Measurements from ENCODE around the gene SNRPA.

The SNRPA gene

DNA sequence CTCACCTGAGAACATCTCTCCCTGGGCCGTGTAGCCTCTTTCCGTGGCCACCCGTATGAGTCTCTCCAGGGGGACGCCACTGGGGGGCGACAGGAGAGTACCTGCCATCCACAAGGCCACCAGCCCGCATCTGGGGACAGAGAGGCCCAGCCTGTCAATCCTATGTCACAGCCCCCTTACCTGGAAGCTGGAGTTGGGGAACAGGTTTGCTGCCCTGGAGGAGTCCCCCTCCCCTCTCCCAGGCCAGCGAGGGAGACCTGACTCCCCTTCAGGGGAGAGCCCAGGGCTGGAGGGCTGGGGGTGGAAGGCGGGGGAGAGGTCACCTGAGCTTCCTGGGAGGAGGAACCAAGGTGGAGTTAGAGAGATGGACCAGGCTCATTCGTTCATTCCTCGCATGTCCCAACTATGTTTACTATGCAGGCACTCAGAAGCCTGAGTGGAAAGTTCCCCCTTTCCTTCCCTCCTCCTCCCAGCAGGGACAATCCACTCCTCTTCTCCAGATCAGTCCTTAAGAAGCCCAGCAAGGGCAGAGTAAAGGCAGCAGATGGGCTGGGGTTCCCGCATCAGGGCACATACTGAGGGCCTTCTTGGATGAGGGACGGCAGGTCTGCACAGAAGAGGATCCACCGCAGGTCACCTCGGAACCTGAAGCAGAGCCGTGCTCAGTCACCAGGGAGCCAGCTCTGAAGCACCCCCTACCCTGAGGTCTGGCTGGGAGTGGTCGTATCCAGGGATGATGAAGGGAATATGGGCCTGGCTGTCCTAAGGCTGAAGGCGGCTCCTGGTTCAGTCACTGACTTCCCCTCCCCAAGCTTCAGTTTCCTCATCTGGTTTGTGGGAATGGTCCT is 6.2 kb upstream of the SNRPA start:
- Histone ChIP-seq H3K27ac (0 out of 2 replicates have a peak overlapping the region, but pooled peaks have one; percentile 6), H3K9me3 (no peaks in the 10 kb centered on the region), H3K27me3 (no peaks in the 10 kb centered on the region), H3K4me1 (peaks cover 28% of the 10 kb centered on the region), H3K36me3 (peaks cover 12% of the 10 kb centered on the region; the same call in 1 of the 2 replicates), H4K20me1 (no peaks in the 10 kb centered on the region), H3K4me2 (no peak overlapping the region), H3K9ac (no peak overlapping the region), H3K4me3 (no peak overlapping the region)
- no peak for TF ChIP-seq Cebpa-rat (IDR thresholded peaks at IDR 0.05)

DNA sequence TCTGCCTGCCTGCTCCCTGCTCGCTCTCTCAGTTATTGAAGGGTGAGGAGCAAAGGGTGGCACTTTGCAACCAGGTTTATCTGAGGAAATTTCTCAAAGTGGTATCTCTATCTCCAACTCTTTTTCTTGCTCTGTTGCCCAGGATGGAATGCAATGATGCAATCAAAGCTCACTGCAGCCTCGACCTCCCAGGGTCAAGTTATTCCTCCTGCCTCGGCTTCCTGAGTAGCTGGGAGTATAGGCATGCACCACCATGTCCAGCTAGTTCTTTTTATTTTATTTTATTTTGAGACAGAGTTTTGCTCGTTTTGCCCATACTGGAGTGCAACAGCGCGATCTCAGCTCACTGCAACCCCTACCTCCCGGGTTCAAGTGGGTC is 5.6 kb upstream of the SNRPA start:
- no peak for TF ChIP-seq Cebpa-rat (IDR thresholded peaks at IDR 0.05)
- Histone ChIP-seq H3K4me3 (no peak overlapping the region), H3K9ac (no peak overlapping the region), H3K27ac (0 out of 2 replicates have a peak overlapping the region, but pooled peaks have one; percentile 6), H3K36me3 (peaks cover 10% of the 10 kb centered on the region; the same call in 1 of the 2 replicates), H3K4me1 (peaks cover 26% of the 10 kb centered on the region), H3K27me3 (no peaks in the 10 kb centered on the region), H4K20me1 (no peaks in the 10 kb centered on the region), H3K4me2 (no peak overlapping the region), H3K9me3 (no peaks in the 10 kb centered on the region)

DNA sequence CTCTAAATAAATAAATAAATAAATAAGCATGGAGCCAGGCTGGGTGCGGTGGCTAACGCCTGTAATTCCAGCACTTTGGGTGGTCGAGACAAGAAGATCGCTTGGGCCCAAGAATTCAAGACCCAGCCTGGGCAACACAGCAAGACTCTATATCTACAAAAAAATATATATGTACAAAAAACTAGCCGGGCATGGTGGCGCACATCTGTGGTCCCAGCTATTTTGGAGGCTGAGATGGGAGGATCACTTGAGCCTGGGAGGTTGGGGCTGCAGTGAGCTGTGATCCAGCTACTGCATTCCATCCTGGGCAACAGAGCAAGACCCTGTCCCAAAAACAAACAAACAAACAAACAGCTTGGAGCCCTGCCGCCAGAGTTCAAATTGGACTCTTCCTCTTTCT is 3.5 kb upstream of the SNRPA start:
- no peak overlapping the region for H3K4me3 ChIP-seq
- H3K27me3 ChIP-seq: no peaks in the 10 kb centered on the region
- H3K27ac ChIP-seq: no peak overlapping the region
- peaks cover 3% of the 10 kb centered on the region; the same call in 1 of the 2 replicates for H4K20me1 ChIP-seq
- peaks cover 13% of the 10 kb centered on the region for H3K36me3 ChIP-seq
- H3K4me1 ChIP-seq: peaks cover 31% of the 10 kb centered on the region
- H3K9me3 ChIP-seq: no peaks in the 10 kb centered on the region
- H3K4me2 ChIP-seq: no peak overlapping the region
- TF ChIP-seq Cebpa-rat (IDR thresholded peaks at IDR 0.05): no peak
- no peak overlapping the region for H3K9ac ChIP-seq

DNA sequence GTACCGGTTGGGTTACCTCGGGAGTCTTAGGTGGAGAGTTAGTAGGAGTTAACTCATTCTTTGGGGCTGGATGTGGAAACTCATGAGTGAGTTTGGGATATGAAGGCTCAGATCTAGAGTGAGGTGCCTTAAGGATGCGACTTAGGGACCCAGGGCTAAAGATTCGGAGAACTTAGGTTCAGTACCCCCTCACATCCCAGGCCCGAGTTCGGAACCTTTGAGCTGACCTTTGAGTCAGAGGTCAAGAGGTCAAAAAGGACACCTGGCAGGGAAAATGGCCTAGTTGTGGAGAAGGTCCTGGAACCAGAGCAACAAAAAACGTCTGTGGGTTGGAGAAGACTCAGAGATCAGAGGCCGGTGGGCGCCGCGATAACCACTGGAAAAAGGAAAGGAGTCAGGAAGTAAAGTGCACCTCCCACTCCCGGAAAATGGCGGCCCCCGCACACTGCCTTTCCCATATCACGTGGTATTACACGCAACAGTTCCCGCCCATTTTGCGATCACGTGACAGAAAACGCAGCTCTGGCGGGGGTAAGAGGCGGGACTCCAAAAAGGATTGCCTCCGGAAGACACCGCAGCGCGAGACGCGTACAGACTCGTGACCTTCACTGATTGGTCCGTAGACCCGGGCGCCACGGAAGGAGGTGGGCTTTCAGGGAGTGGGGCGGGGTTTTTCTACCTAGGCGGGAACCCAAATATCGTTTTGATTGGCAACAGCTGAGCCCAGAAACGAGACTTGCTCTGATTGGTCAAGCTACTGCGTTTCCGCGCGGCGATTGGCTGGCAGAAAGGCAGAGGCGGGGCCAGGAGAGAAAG is 737 bp upstream of the SNRPA start, which contains the start of gene ACTMAP:
Gene ACTMAP, minus strand, starts transcription at position 420 of the 816 bp plus-strand sequence. CDS start 674 bp downstream, outside the sequence.
- H3K4me1 ChIP-seq: peaks cover 58% of the 10 kb centered on the region

DNA sequence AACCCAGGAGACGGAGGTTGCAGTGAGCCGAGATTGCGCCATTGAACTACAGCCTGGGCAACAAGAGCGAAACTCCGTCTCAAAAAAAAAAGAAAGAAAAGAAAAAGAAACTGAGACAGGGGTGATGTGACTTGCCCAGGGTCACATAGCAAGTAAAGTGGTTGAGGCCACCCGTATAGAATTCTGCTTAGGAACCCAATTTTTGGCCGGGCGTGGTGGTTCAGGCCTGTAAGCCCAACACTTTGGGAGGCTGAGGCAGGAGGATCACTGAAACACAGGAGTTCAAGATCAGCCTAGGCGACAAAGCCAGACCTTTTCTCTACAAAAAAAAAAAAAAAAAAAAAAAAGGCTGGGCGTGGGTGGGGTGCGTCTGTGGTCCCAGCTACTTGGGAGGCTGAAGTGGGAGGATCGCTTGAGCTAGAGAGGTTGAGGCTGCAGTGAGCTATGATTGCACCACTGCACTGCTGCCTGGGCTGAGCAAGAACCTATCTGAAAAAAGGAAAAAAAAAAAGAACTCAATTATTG is 1.3 kb downstream of the SNRPA start:
- peak overlapping the region; percentile 90 for H3K4me2 ChIP-seq
- no peak for TF ChIP-seq Cebpa-rat (IDR thresholded peaks at IDR 0.05)
- no peaks in the 10 kb centered on the region for H3K9me3 ChIP-seq
- H3K36me3 ChIP-seq: peaks cover 47% of the 10 kb centered on the region
- peak overlapping the region; percentile 99 for H3K9ac ChIP-seq
- H3K27me3 ChIP-seq: no peaks in the 10 kb centered on the region
- H3K4me3 ChIP-seq: peak overlapping the region; percentile 88
- peak overlapping the region; percentile 99 for H3K27ac ChIP-seq
- peaks cover 74% of the 10 kb centered on the region for H3K4me1 ChIP-seq
- peaks cover 49% of the 10 kb centered on the region for H4K20me1 ChIP-seq

More for the DNA sequence above, 737 bp upstream of the SNRPA start, which contains the start of gene ACTMAP:
- H3K27me3 ChIP-seq: no peaks in the 10 kb centered on the region
- H3K9me3 ChIP-seq: no peaks in the 10 kb centered on the region
- peak within 1 kb of the TSS; percentile 88 for H3K4me3 ChIP-seq
- no peak for TF ChIP-seq Cebpa-rat (IDR thresholded peaks at IDR 0.05)
- H3K4me2 ChIP-seq: peak within 1 kb of the TSS; percentile 91
- H3K36me3 ChIP-seq: peaks cover 26% of the 10 kb centered on the region
- H3K27ac ChIP-seq: peak within 1 kb of the TSS; percentile 99
- H3K9ac ChIP-seq: peak within 1 kb of the TSS; percentile 99
- H4K20me1 ChIP-seq: peaks cover 29% of the 10 kb centered on the region

DNA sequence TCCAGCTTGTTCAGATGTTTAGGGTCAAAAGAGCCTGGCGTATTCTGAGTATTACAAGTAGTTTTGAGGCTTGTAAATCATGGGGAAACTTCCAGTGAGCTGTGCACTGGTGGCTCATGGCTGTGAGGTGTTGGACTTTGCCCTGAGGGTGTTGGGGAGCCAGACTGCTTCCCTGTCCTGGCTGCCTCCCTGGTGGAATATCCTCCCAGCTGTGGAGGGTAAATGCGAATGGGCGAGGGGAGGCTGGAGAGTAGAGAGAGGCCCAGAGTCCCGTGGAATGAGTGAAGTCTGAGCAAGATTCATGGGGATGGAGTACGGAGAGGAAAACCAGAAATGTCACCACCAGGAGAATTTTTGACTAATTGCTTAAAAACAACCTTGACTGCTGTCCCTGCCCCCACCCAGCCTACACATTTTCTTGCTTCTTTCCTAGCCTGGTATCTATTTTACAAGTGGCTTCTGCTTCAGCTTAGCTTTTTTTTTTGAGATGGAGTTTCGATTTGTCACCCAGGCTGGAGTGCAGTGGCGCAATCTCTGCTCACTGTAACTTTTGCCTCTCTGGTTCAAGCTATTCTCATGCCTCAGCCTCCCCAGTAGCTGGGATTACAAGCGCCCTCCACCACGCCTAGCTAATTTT is 3.7 kb downstream of the SNRPA start:
- Histone ChIP-seq H4K20me1 (peaks cover 73% of the 10 kb centered on the region), H3K27ac (peak overlapping the region; percentile 7; the same call in 1 of the 2 replicates), H3K4me2 (peak overlapping the region; percentile 47), H3K36me3 (peaks cover 71% of the 10 kb centered on the region), H3K27me3 (no peaks in the 10 kb centered on the region), H3K4me3 (peak overlapping the region; percentile 11; the same call in 1 of the 2 replicates), H3K9ac (peak overlapping the region; percentile 39), H3K9me3 (no peaks in the 10 kb centered on the region), H3K4me1 (peaks cover 55% of the 10 kb centered on the region)
- no peak for TF ChIP-seq Cebpa-rat (IDR thresholded peaks at IDR 0.05)

DNA sequence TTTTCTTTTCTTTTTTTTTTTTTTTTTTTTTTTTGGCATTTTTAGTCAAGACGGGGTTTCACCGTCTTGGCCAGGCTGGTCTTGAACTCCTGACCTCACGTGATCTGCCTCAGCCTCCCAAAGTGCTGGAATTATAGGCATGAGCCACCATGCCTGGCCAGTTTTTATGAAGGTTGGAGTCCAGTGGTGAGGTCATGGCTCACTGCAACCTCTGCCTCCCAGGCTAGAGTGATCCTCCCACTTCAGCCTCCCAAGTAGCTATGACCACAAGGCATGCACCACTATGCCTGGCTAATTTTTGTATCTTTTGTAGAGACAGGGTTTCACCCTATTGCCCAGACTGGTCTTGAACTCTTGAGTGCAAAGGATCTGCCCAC is 4.2 kb downstream of the SNRPA start:
- no peaks in the 10 kb centered on the region for H3K27me3 ChIP-seq
- H3K4me2 ChIP-seq: peak overlapping the region; percentile 47
- H3K27ac ChIP-seq: peak overlapping the region; percentile 7; the same call in 1 of the 2 replicates
- peaks cover 76% of the 10 kb centered on the region for H3K36me3 ChIP-seq
- H3K9me3 ChIP-seq: no peaks in the 10 kb centered on the region
- peaks cover 50% of the 10 kb centered on the region for H3K4me1 ChIP-seq
- no peak overlapping the region for H3K9ac ChIP-seq
- peak overlapping the region; percentile 11; the same call in 1 of the 2 replicates for H3K4me3 ChIP-seq
- TF ChIP-seq Cebpa-rat (IDR thresholded peaks at IDR 0.05): no peak
- peaks cover 78% of the 10 kb centered on the region for H4K20me1 ChIP-seq

DNA sequence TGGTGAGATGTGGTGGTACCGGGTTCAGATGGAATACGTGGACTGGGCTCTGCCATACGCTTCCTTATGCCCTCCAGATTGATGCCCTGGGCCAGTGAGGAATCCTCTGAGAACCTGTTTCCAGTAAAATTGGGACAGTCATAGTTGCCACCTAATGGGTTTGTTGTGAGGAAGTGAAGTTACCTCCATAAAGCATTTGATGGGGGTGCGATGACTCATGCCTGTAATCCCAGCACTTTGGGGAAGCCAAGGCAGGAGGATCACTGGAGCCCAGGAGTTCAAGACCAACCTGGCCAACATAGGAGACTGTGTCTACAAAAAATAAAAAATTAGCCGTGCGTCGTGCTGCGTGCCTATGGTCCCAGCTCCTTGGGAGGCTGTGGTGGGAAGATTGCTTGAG is 4.8 kb downstream of the SNRPA start:
- peaks cover 84% of the 10 kb centered on the region for H4K20me1 ChIP-seq
- peaks cover 82% of the 10 kb centered on the region for H3K36me3 ChIP-seq
- no peak overlapping the region for H3K27ac ChIP-seq
- H3K4me3 ChIP-seq: no peak overlapping the region
- peak overlapping the region; percentile 58; the same call in 1 of the 2 replicates for H3K9ac ChIP-seq
- no peaks in the 10 kb centered on the region for H3K9me3 ChIP-seq
- peak overlapping the region; percentile 47 for H3K4me2 ChIP-seq
- H3K4me1 ChIP-seq: peaks cover 50% of the 10 kb centered on the region
- no peak for TF ChIP-seq Cebpa-rat (IDR thresholded peaks at IDR 0.05)
- H3K27me3 ChIP-seq: no peaks in the 10 kb centered on the region

DNA sequence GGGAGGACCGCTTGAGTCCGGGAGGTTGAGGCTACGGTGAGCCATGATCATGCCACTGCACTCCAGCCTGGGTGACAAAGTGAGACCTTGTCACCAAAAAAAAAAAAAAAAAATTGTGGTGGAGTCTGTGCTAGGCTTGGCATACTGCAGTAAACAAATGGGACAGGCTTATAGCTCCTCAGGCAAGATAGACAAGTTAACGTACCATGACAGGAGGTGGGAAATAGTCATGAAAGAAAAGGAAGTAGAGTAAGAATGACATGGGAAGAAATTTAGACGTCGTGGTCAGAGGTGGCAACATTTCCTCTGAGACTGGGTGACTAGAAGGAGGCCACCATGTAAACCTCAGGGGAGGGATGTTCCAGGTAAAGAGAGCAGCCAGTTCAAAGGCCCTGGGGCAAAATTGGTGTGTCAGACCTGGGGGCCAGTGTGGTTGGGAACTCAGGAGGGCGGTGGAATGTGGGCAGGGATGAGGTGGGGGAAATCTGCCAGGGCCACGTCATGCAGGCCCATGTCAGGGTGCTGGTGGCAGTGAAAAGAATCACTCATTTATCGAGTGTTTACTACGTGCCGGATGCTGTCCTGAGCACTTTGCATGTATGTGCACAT is 5.6 kb downstream of the SNRPA start:
- H3K27me3 ChIP-seq: no peaks in the 10 kb centered on the region
- H4K20me1 ChIP-seq: peaks cover 92% of the 10 kb centered on the region
- H3K4me3 ChIP-seq: no peak overlapping the region
- no peak for TF ChIP-seq Cebpa-rat (IDR thresholded peaks at IDR 0.05)
- H3K9ac ChIP-seq: peak overlapping the region; percentile 58; the same call in 1 of the 2 replicates
- no peak overlapping the region for H3K27ac ChIP-seq
- H3K4me1 ChIP-seq: peaks cover 53% of the 10 kb centered on the region
- H3K4me2 ChIP-seq: peak overlapping the region; percentile 47
- H3K36me3 ChIP-seq: peaks cover 90% of the 10 kb centered on the region
- H3K9me3 ChIP-seq: no peaks in the 10 kb centered on the region

Measured in BLaER1 (cell line).